ENCODE results near the gene LRRC61. TPM values are rescaled to one million over a fixed set of nuclear protein-coding genes. Genes with fewer than 3 reads are reported as not detected.
"Not testable (repeated sequence)": the region's sequence is repeated elsewhere in the genome, so short reads cannot be mapped to it uniquely, and the experiment has no call there.

LRRC61 gene
- total RNA-seq, 6 experiments from 2014 or later = 13.0 to 33.0 (median 19.1) TPM

GRCh38 chr7:150285849-150286754 is 37.1 kb upstream of the LRRC61 start:
- WGBS (ENCODE audit: insufficient coverage, low coverage, low lambda C conversion rate, missing lambda C conversion rate) = 9% methylated on average over 14 of the region's 16 CpGs
- H3K27me3 ChIP-seq; H3K27ac ChIP-seq; H3K9me3 ChIP-seq; H3K4me1 ChIP-seq; DNase-seq; H3K36me3 ChIP-seq; intact Hi-C loops (cut with DNase I); H3K4me3 ChIP-seq: not testable (repeated sequence)
- TF ChIP-seq, protein P1, sequence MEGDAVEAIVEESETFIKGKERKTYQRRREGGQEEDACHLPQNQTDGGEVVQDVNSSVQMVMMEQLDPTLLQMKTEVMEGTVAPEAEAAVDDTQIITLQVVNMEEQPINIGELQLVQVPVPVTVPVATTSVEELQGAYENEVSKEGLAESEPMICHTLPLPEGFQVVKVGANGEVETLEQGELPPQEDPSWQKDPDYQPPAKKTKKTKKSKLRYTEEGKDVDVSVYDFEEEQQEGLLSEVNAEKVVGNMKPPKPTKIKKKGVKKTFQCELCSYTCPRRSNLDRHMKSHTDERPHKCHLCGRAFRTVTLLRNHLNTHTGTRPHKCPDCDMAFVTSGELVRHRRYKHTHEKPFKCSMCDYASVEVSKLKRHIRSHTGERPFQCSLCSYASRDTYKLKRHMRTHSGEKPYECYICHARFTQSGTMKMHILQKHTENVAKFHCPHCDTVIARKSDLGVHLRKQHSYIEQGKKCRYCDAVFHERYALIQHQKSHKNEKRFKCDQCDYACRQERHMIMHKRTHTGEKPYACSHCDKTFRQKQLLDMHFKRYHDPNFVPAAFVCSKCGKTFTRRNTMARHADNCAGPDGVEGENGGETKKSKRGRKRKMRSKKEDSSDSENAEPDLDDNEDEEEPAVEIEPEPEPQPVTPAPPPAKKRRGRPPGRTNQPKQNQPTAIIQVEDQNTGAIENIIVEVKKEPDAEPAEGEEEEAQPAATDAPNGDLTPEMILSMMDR (IDR thresholded peaks at IDR 0.05) = peak; percentile 51 to 65 (median 62)
- ATAC-seq = peak; percentile 92 to 97 (median 94)

GRCh38 chr7:150287815-150288214 is 35.3 kb upstream of the LRRC61 start:
- H3K4me3 ChIP-seq; H3K36me3 ChIP-seq; H3K27me3 ChIP-seq; DNase-seq; H3K27ac ChIP-seq; ATAC-seq; intact Hi-C loops (cut with DNase I); H3K9me3 ChIP-seq; H3K4me1 ChIP-seq: not testable (repeated sequence)
- whole genome bisulfite sequencing (ENCODE audit: insufficient coverage, low coverage, low lambda C conversion rate, missing lambda C conversion rate) = no CpG with 5 or more reads among the region's 7 CpGs

GRCh38 chr7:150288816-150289215 is 34.3 kb upstream of the LRRC61 start:
- H3K27me3 ChIP-seq; intact Hi-C loops (cut with DNase I); H3K4me3 ChIP-seq; H3K9me3 ChIP-seq; DNase-seq; H3K4me1 ChIP-seq; H3K36me3 ChIP-seq; ATAC-seq; H3K27ac ChIP-seq: not testable (repeated sequence)
- WGBS (ENCODE audit: insufficient coverage, low coverage, low lambda C conversion rate, missing lambda C conversion rate) = no CpG with 5 or more reads among the region's 6 CpGs

GRCh38 chr7:150290317-150290716 is 32.8 kb upstream of the LRRC61 start:
- H3K9me3 ChIP-seq; DNase-seq; H3K4me1 ChIP-seq; intact Hi-C loops (cut with DNase I); ATAC-seq; H3K4me3 ChIP-seq; H3K27ac ChIP-seq; H3K27me3 ChIP-seq; H3K36me3 ChIP-seq: not testable (repeated sequence)
- WGBS (ENCODE audit: insufficient coverage, low coverage, low lambda C conversion rate, missing lambda C conversion rate) = 67% methylated on average over 1 of the region's 6 CpGs

DNA sequence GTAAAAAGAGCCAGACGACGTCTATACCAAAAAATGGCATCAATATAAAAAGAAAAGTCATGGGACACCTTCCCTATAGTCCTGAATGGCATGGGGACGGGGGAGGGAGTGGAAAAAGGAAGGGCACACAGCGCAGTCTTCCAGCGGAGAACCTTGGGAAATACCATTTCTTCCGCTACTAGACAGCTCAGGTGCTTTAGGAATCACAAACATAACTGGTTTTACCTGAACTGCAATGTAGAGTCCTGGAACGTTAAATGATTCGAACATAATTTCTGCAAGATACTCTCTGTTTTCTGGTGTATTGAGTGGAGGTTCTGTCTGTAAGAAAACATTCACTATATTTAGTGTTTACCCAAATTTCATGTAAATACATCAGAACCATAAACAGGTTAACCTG is 28.1 kb upstream of the LRRC61 start:
- H3K4me3 ChIP-seq; H3K36me3 ChIP-seq; H3K4me1 ChIP-seq; H3K27ac ChIP-seq; H3K9me3 ChIP-seq; ATAC-seq; H3K27me3 ChIP-seq; DNase-seq; intact Hi-C loops (cut with DNase I): not testable (repeated sequence)
- 75% methylated on average over 4 of the region's 8 CpGs for WGBS (ENCODE audit: insufficient coverage, low coverage, low lambda C conversion rate, missing lambda C conversion rate)

- 0% methylated on average over 1 of the region's 8 CpGs for WGBS (ENCODE audit: insufficient coverage, low coverage, low lambda C conversion rate, missing lambda C conversion rate)
- H3K27ac ChIP-seq; H3K36me3 ChIP-seq; intact Hi-C loops (cut with DNase I); H3K27me3 ChIP-seq; H3K4me1 ChIP-seq; H3K9me3 ChIP-seq; H3K4me3 ChIP-seq; DNase-seq: not testable (repeated sequence)
- ATAC-seq = peak; percentile 62 to 89 (median 74)
Measured at GRCh38 chr7:150295614-150296013, 27.5 kb upstream of the LRRC61 start.

DNA sequence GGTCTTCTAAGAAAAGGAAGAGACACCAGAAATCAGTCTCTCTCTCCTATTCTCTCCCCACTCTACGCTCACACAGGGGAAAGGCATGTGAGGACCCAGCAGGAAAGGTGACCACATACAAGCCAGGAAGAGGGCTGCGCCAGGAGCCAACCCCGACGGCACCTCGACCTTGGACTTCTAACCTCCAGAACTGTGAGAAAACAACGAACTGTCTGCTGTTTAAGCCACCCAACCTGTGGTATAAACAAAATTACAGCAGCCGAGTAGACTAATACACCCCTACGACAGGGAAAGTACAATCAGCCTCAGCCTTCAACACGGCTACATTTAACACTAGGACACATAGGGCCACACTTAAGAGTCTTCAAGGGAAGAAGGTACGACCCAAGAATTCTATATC is 26.4 kb upstream of the LRRC61 start:
- H3K36me3 ChIP-seq; H3K9me3 ChIP-seq; DNase-seq; H3K27me3 ChIP-seq; H3K4me3 ChIP-seq; H3K4me1 ChIP-seq; intact Hi-C loops (cut with DNase I): not testable (repeated sequence)
- peak; percentile 83 to 86 (median 84) for ATAC-seq
- H3K27ac ChIP-seq = peak overlapping the region in 2 of 3 donors; percentile 26 to 51
- WGBS (ENCODE audit: insufficient coverage, low coverage, low lambda C conversion rate, missing lambda C conversion rate) = 40% methylated on average over 2 of the region's 10 CpGs

DNA sequence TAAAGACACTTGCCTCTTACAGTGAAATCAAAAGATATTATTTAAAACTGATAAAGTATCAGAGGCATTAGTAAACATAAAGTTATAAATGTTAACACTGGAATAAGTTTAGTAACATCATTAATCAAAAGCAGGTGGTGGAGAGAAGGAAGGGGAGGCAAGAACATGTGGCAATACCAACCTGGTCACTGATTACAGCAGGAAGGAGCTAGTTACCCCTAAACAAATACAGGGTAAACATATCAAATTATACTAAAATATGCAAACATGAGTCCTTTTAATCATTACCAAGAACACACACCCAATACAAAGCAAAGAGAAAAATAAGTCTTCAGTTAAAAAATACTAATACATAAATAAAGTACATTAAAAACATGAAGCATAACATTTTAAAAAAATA is 25.2 kb upstream of the LRRC61 start:
- H3K4me3 ChIP-seq; H3K27me3 ChIP-seq; intact Hi-C loops (cut with DNase I); H3K9me3 ChIP-seq; DNase-seq; H3K4me1 ChIP-seq; H3K36me3 ChIP-seq: not testable (repeated sequence)
- H3K27ac ChIP-seq = peak overlapping the region in 1 of 3 donors; percentile 51
- peak in 2 of 4 donors; percentile 12 to 38 for ATAC-seq

DNA sequence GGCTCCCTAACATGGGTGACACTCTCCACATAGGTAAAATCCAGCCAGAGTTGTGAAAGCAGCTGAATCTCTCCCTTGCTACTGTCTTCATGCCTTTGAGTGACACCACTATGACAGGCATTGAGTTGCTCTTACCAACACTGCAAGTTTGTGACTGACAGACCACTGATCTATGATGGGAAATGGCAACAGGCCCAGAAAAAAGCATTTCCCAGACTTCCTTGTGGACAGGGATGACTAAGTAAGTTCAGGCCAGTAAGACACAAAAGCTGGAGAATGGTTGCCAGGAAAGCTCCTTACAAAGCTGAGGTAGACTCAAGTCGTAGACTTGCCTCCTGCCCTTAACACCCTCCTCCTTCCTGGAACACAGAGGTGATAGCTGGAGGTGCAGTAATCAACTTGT is 20.2 kb upstream of the LRRC61 start:
- intact Hi-C loops (cut with DNase I) = not testable (repeated sequence)
- 82% methylated on average over 1 of the region's 1 CpG for WGBS (ENCODE audit: insufficient coverage, low coverage, low lambda C conversion rate, missing lambda C conversion rate)
- peak in 1 of 4 donors; percentile 75 for ATAC-seq

DNA sequence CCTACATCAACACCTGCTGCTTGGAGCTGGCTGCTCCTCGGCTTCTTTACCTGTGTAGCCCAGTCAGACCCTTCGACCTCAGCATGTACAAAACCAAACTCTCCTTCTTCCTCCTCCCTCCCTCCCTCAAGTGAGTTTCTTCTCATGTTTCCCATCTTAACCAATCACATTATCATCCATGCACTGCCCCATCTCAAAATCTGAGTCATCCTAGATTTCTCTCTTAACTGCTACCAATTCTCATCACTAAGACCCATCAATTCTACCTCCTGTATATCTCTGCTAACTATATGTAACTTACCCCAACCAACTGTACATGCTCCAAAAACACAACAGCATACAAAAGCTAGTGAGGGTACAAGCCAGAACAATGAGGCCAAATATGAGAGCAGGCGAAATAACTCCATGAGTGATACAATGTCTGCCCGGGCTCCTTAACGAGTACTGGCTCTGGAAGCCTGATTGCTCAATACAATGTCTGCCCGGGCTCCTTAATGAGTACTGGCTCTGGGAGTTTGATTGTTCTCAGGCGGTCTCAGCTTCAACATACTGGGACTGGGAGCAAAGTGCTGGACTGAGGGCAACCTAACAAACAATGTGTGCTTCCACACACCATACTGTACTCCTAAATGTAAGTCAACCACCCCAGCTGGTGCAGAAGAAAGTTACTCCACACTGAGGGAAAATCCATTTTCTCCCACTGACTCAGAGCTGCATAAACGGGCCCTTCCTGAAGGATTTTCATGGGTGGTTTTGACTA is 18.5 kb upstream of the LRRC61 start:
- H3K9me3 ChIP-seq; H3K4me3 ChIP-seq; H3K36me3 ChIP-seq; H3K27ac ChIP-seq; H3K4me1 ChIP-seq; DNase-seq; H3K27me3 ChIP-seq; intact Hi-C loops (cut with DNase I): not testable (repeated sequence)
- WGBS (ENCODE audit: insufficient coverage, low coverage, low lambda C conversion rate, missing lambda C conversion rate) = 67% methylated on average over 4 of the region's 8 CpGs
- ATAC-seq = peak in 3 of 4 donors; percentile 14 to 50 (median 42)

More for the DNA sequence above, 20.2 kb upstream of the LRRC61 start:
- not testable (repeated sequence) for H3K27me3 ChIP-seq, H3K27ac ChIP-seq, H3K36me3 ChIP-seq, H3K4me1 ChIP-seq, DNase-seq, H3K9me3 ChIP-seq, H3K4me3 ChIP-seq
